Measurements from ENCODE around the gene CD3D.

Gene CD3D

DNA sequence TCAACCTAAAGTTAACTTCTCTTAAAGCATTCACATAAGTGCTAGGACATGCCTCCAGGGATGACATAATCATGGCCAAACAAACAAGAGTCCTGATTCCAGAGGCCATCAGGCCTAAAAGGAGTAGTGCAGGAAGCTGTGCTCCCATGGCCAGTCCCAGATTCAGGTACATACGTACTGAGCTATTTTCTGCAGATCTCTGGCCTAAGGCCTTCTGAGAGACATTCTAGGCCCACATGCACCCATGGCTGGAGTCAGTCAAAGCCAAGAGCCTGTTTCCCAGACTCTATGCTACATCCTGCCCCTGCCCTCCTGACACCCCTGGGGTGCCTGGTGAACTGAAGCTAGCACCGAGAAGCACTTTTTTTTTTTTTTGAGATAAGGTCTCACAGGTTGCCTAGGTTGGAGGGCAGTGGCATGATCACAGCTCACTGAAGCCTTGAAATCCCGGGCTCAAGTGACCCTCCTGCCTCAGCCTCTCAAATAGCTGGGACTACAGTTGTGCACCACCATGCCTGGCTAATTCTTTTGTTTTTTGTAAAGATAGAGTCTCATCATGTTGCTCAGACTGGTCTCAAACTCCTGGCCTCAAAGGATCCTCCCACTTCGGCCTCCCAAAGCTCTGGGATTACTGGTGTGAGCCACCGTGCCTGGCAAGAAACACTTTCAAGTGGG is 553 bp downstream of the CD3D start:
- Histone ChIP-seq H3K36me3 (ENCODE audit: insufficient read depth, low read length) (peaks cover 11% of the 10 kb centered on the region), H3K27me3 (ENCODE audit: insufficient read depth, low read length, poor library complexity, severe bottlenecking) (no peaks in the 10 kb centered on the region), H4K20me1 (ENCODE audit: insufficient read depth, low read length, poor library complexity, severe bottlenecking) (peaks cover 11% of the 10 kb centered on the region), H3K4me2 (ENCODE audit: low read depth, low read length, poor library complexity, severe bottlenecking) (peak overlapping the region; percentile 91), H3K9me2 (replicated peaks; ENCODE audit: low read depth, low read length) (no peaks in the 10 kb centered on the region), H3F3A (ENCODE audit: low read depth) (peaks cover 9% of the 10 kb centered on the region; the same call in 1 of the 2 replicates), H3K4me1 (ENCODE audit: insufficient read depth, low read length, poor library complexity, severe bottlenecking) (peaks cover 73% of the 10 kb centered on the region), H3K4me3 (ENCODE audit: low read length, poor library complexity, severe bottlenecking) (peak overlapping the region; percentile 88), H3K9me3 (ENCODE audit: insufficient read depth, low read depth, low read length) (no peaks in the 10 kb centered on the region), H2AFZ (ENCODE audit: low read length) (no peak overlapping the region), H3K9ac (ENCODE audit: low read depth, low read length, poor library complexity, severe bottlenecking) (peak overlapping the region; percentile 96), H3K79me2 (ENCODE audit: insufficient read depth, low read length) (peaks cover 96% of the 10 kb centered on the region)
- TF ChIP-seq, protein P1, sequence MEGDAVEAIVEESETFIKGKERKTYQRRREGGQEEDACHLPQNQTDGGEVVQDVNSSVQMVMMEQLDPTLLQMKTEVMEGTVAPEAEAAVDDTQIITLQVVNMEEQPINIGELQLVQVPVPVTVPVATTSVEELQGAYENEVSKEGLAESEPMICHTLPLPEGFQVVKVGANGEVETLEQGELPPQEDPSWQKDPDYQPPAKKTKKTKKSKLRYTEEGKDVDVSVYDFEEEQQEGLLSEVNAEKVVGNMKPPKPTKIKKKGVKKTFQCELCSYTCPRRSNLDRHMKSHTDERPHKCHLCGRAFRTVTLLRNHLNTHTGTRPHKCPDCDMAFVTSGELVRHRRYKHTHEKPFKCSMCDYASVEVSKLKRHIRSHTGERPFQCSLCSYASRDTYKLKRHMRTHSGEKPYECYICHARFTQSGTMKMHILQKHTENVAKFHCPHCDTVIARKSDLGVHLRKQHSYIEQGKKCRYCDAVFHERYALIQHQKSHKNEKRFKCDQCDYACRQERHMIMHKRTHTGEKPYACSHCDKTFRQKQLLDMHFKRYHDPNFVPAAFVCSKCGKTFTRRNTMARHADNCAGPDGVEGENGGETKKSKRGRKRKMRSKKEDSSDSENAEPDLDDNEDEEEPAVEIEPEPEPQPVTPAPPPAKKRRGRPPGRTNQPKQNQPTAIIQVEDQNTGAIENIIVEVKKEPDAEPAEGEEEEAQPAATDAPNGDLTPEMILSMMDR (conservative IDR thresholded peaks at IDR 0.05; ENCODE audit: low read length) = no peak
- no peak for TF ChIP-seq EZH2phosphoT487 (IDR thresholded peaks at IDR 0.05; ENCODE audit: borderline replicate concordance)

DNA sequence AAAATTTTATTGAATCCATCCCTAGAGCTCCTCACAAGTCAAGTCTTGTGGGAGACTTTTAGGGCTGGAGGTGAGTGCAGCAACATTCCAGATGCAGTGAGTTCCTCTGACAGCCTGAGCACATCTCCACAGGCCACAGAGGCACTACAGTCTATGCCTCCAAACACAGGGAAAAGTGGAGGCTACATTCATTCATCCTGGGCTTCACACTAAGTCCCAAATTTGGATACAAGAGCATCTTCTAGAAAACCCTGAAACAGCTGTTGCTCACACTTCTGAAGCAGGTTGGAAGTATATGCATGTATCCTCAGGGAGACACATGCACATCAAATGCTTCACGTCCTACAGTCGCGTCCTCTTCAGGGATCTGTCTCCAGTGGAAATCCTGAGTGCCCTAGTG is 1.2 kb downstream of the CD3D start:
- peaks cover 68% of the 10 kb centered on the region for H3K4me1 ChIP-seq (ENCODE audit: insufficient read depth, low read length, poor library complexity, severe bottlenecking)
- peaks cover 11% of the 10 kb centered on the region for H3K36me3 ChIP-seq (ENCODE audit: insufficient read depth, low read length)
- H3K79me2 ChIP-seq (ENCODE audit: insufficient read depth, low read length) = peaks cover 89% of the 10 kb centered on the region
- TF ChIP-seq, protein P1 (conservative IDR thresholded peaks at IDR 0.05; ENCODE audit: low read length) = no peak
- no peak for TF ChIP-seq EZH2phosphoT487 (IDR thresholded peaks at IDR 0.05; ENCODE audit: borderline replicate concordance)
- peaks cover 7% of the 10 kb centered on the region for H4K20me1 ChIP-seq (ENCODE audit: insufficient read depth, low read length, poor library complexity, severe bottlenecking)
- H3K27me3 ChIP-seq (ENCODE audit: insufficient read depth, low read length, poor library complexity, severe bottlenecking) = no peaks in the 10 kb centered on the region
- H3K4me3 ChIP-seq (ENCODE audit: low read length, poor library complexity, severe bottlenecking) = peak overlapping the region; percentile 88
- peak overlapping the region; percentile 96 for H3K9ac ChIP-seq (ENCODE audit: low read depth, low read length, poor library complexity, severe bottlenecking)
- peak overlapping the region; percentile 91 for H3K4me2 ChIP-seq (ENCODE audit: low read depth, low read length, poor library complexity, severe bottlenecking)
- H2AFZ ChIP-seq (ENCODE audit: low read length) = no peak overlapping the region
- no peaks in the 10 kb centered on the region for H3K9me3 ChIP-seq (ENCODE audit: insufficient read depth, low read depth, low read length)
- peaks cover 9% of the 10 kb centered on the region; the same call in 1 of the 2 replicates for H3F3A ChIP-seq (ENCODE audit: low read depth)
- H3K9me2 ChIP-seq (replicated peaks; ENCODE audit: low read depth, low read length) = no peaks in the 10 kb centered on the region

GRCh38 chr11:118340449-118340848 is 2.1 kb downstream of the CD3D start:
- Histone ChIP-seq H3K4me2 (ENCODE audit: low read depth, low read length, poor library complexity, severe bottlenecking) (peak overlapping the region; percentile 91), H3K4me3 (ENCODE audit: low read length, poor library complexity, severe bottlenecking) (peak overlapping the region; percentile 88)

More at GRCh38 chr11:118340449-118340848, 2.1 kb downstream of the CD3D start:
- Histone ChIP-seq H3K9me2 (replicated peaks; ENCODE audit: low read depth, low read length) (no peaks in the 10 kb centered on the region), H4K20me1 (ENCODE audit: insufficient read depth, low read length, poor library complexity, severe bottlenecking) (peaks cover 7% of the 10 kb centered on the region), H3K79me2 (ENCODE audit: insufficient read depth, low read length) (peaks cover 81% of the 10 kb centered on the region), H3K36me3 (ENCODE audit: insufficient read depth, low read length) (peaks cover 11% of the 10 kb centered on the region), H3F3A (ENCODE audit: low read depth) (peaks cover 9% of the 10 kb centered on the region; the same call in 1 of the 2 replicates), H3K4me1 (ENCODE audit: insufficient read depth, low read length, poor library complexity, severe bottlenecking) (peaks cover 60% of the 10 kb centered on the region), H2AFZ (ENCODE audit: low read length) (no peak overlapping the region), H3K27me3 (ENCODE audit: insufficient read depth, low read length, poor library complexity, severe bottlenecking) (no peaks in the 10 kb centered on the region), H3K9ac (ENCODE audit: low read depth, low read length, poor library complexity, severe bottlenecking) (peak overlapping the region; percentile 96), H3K9me3 (ENCODE audit: insufficient read depth, low read depth, low read length) (no peaks in the 10 kb centered on the region)
- TF ChIP-seq, protein P1 (conservative IDR thresholded peaks at IDR 0.05; ENCODE audit: low read length) = no peak
- TF ChIP-seq EZH2phosphoT487 (IDR thresholded peaks at IDR 0.05; ENCODE audit: borderline replicate concordance) = no peak

All from Loucy (cell line).